HCT116 (cell line): ENCODE data around the gene PDSS1. TPM values are rescaled to one million over a fixed set of nuclear protein-coding genes. Genes with fewer than 3 reads are reported as not detected.

Experiments used
- ATAC-seq: fragments of 200-7000 bp; cut with Tn5 transposase; 2 replicates; pipeline ENCODE4 v1.9.1; 2020; ENCODE audit warnings: mild to moderate bottlenecking, moderate library complexity
- BruUV-seq: library from RNA; stranded (reverse); fragments of 400-500 nt; replicated peaks from 2 replicates; lab custom pipeline; 2021; lab: Mats Ljungman, UMichigan
- CTCF ChIA-PET: fragments of 300-600 bp; sonication (Branson Sonifier 250); formaldehyde crosslinking; loops from one replicate; lab custom pipeline; 2021; ENCODE audit warnings: antibody characterized with exemption; lab: Charles Lee
- POLR2A ChIA-PET: fragments of 300-600, 350-600 bp; sonication (Branson Sonifier 250); formaldehyde crosslinking; loops from one replicate; lab custom pipeline; 2021; ENCODE audit warnings: antibody characterized with exemption; lab: Charles Lee
- RAD21 ChIA-PET, 2 experiments: fragments of 300-600 bp; sonication (Branson Sonifier 250); formaldehyde crosslinking; loops; one replicate each; lab custom pipeline; 2023; ENCODE audit warnings: low total read pairs in 2 of 2; ENCODE audit not compliant: uncharacterized antibody in 2 of 2, unreplicated experiment in 2 of 2, low non-redundant PET in 1 of 2; lab: Charles Lee
- DNase-seq: peaks from one replicate; pipeline ENCODE4 v3.0.0-alpha.2; 2010; ENCODE audit warnings: low read depth, low spot score
- H2AFZ ChIP-seq: fragments of 200-600 bp; shearing (Covaris generic), sonication (generic); 2 replicates; pipeline ENCODE4 v1.6.1; 2017; ENCODE audit warnings: low read depth, mixed run types, mixed read lengths, antibody characterized with exemption, low read length; ENCODE audit not compliant: poor library complexity, severe bottlenecking
- H3K27ac ChIP-seq: 2 replicates; pipeline ENCODE4 v1.5.1; 2012; ENCODE audit warnings: low read depth, low read length
- H3K27me3 ChIP-seq: fragments of 200-600 bp; sonication (generic); 2 replicates; pipeline ENCODE4 v1.6.1; 2016; ENCODE audit warnings: mixed run types, low read length, mixed read lengths; ENCODE audit not compliant: insufficient read depth
- H3K36me3 ChIP-seq, 2 experiments: fragments of 200-500 bp in 1 of 2; fragments of 200-600 bp in 1 of 2; sonication (Bioruptor generic) in 1 of 2; sonication (generic) in 1 of 2; 2 replicates each; pipeline versions ENCODE4 v1.5.1 to v1.6.1; 2014 to 2016; ENCODE audit warnings: low read length in 2 of 2, inconsistent platforms in 1 of 2, mixed read lengths in 1 of 2, mixed run types in 1 of 2; ENCODE audit not compliant: insufficient read depth in 2 of 2, control insufficient read depth in 1 of 2
- H3K4me1 ChIP-seq, 2 experiments: fragments of 200-600 bp in 1 of 2; sonication (generic) in 1 of 2; 2 replicates each; pipeline versions ENCODE4 v1.5.1 to v1.6.1; 2012 to 2017; ENCODE audit warnings: low read length in 2 of 2, inconsistent platforms in 1 of 2, mild to moderate bottlenecking in 1 of 2, mixed read lengths in 1 of 2, mixed run types in 1 of 2, moderate library complexity in 1 of 2; ENCODE audit not compliant: insufficient read depth in 2 of 2, control insufficient read depth in 1 of 2
- H3K4me2 ChIP-seq: fragments of 200-600 bp; sonication (generic); 2 replicates; pipeline ENCODE4 v1.6.1; 2017; ENCODE audit warnings: mixed run types, low read length, mixed read lengths
- H3K4me3 ChIP-seq, 2 experiments: fragments of 200-600 bp in 1 of 2; sonication (generic) in 1 of 2; replicated peaks in 1 of 2; 2 replicates each; pipeline ENCODE4 v1.5.1; 2011 to 2016; ENCODE audit warnings: low read length in 2 of 2, control low read depth in 1 of 2, low read depth in 1 of 2, mild to moderate bottlenecking in 1 of 2, mixed read lengths in 1 of 2, mixed run types in 1 of 2
- H3K79me2 ChIP-seq: fragments of 200-600 bp; sonication (generic); 2 replicates; pipeline ENCODE4 v1.6.1; 2017; ENCODE audit warnings: mild to moderate bottlenecking, mixed run types, low read length, moderate library complexity, mixed read lengths; ENCODE audit not compliant: insufficient read depth
- H3K9ac ChIP-seq: fragments of 200-600 bp; sonication (generic); 2 replicates; pipeline ENCODE4 v1.6.1; 2016; ENCODE audit warnings: low read length, mixed read lengths
- H3K9me2 ChIP-seq: fragments of 200-600 bp; sonication (generic), shearing (Covaris generic); 2 replicates; pipeline ENCODE4 v1.6.1; 2017; ENCODE audit warnings: mixed run types, mild to moderate bottlenecking, moderate library complexity; ENCODE audit not compliant: insufficient read depth
- H3K9me3 ChIP-seq, 2 experiments: fragments of 200-500 bp in 1 of 2; fragments of 200-600 bp in 1 of 2; sonication (Bioruptor generic) in 1 of 2; sonication (generic) in 1 of 2; 2 replicates each; pipeline ENCODE4 v1.6.1; 2014 to 2017; ENCODE audit warnings: low read length in 2 of 2, mixed read lengths in 2 of 2, inconsistent platforms in 1 of 2, low read depth in 1 of 2, mild to moderate bottlenecking in 1 of 2, mixed run types in 1 of 2, moderate library complexity in 1 of 2; ENCODE audit not compliant: control insufficient read depth in 1 of 2, insufficient read depth in 1 of 2
- H4K20me1 ChIP-seq: fragments of 200-600 bp; sonication (generic), shearing (Covaris generic); 2 replicates; pipeline ENCODE4 v1.6.1; 2017; ENCODE audit warnings: mixed run types, mild to moderate bottlenecking, moderate library complexity; ENCODE audit not compliant: insufficient read depth
- CEBPB ChIP-seq: IDR thresholded peaks from 2 replicates; pipeline ENCODE4 v1.6.1; 2012; ENCODE audit warnings: low read depth
- EZH2phosphoT487 ChIP-seq: fragments of 200-600 bp; IDR thresholded peaks from 2 replicates; pipeline ENCODE4 v1.6.1; 2018; ENCODE audit warnings: antibody characterized with exemption, borderline replicate concordance
- JUND ChIP-seq: IDR thresholded peaks from 2 replicates; pipeline ENCODE4 v1.6.1; 2012
- POLR2AphosphoS5 ChIP-seq: IDR thresholded peaks from 2 replicates; pipeline ENCODE4 v1.6.1; 2011; ENCODE audit warnings: mild to moderate bottlenecking, low read depth, low read length, moderate library complexity
- SRF ChIP-seq: IDR thresholded peaks from 2 replicates; pipeline ENCODE4 v1.6.1; 2012; ENCODE audit warnings: low read depth
- ZFX ChIP-seq: fragments of 450-650 bp; IDR thresholded peaks from 2 replicates; pipeline ENCODE4 v1.6.1; 2017
- intact Hi-C: fragments of 100-400 bp; cut with micrococcal nuclease; formaldehyde crosslinking; loops from 2 replicates; pipeline ENCODE4 v1.10.0; 2022
- total RNA-seq: library from RNA; stranded (reverse); gene quantifications from one replicate; pipeline ENCODE4 v1.2.1, GENCODE V29; 2021; ENCODE audit not compliant: unreplicated experiment
- TF ChIP-seq, protein P1 (sequence below): IDR thresholded peaks from 2 replicates; pipeline ENCODE4 v1.6.1; 2011; ENCODE audit warnings: mild to moderate bottlenecking, low read length, moderate library complexity; ENCODE audit not compliant: insufficient replicate concordance; ENCODE audit errors: extremely low read depth

PDSS1 gene
- total RNA-seq, 1 experiment from 2014 or later = 23.5 TPM

DNA sequence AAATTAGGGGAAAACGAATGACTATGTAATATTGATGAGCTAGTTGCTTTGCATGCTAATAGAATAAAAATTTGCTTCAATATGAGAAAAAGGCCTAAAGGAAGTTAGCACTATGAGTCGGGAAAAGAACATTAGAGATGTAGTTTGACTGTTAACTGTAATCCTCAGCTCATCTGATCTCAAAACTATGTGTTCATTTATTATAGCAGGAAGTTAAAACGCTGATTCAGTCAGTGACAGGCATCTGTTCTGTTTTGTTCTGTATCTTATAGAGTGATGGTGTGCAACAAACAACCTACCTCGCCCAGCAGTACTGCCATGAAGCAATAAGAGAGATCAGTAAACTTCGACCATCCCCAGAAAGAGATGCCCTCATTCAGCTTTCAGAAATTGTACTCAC, 48.6 kb downstream of the PDSS1 start:
- ATAC-seq (no peak), DNase-seq (no peak)
- Histone ChIP-seq H4K20me1 (no peaks in the 10 kb centered on the region), H3K4me2 (no peak overlapping the region), H3K9ac (no peak overlapping the region), H3K4me3 (no peak overlapping the region), H2AFZ (no peak overlapping the region), H3K36me3 (peaks cover 24 to 37% of the 10 kb centered on the region in 2 experiments), H3K27ac (no peak overlapping the region), H3K79me2 (0 out of 2 replicates have a peak, but pooled peaks cover 4% of the 10 kb centered on the region), H3K9me3 (no peaks in the 10 kb centered on the region), H3K9me2 (no peaks in the 10 kb centered on the region), H3K4me1 (no peaks in the 10 kb centered on the region), H3K27me3 (no peaks in the 10 kb centered on the region)
- RAD21 ChIA-PET = no interaction called here
- no peak for TF ChIP-seq CEBPB
- TF ChIP-seq ZFX = no peak
- TF ChIP-seq EZH2phosphoT487 = no peak
- TF ChIP-seq, protein P1, sequence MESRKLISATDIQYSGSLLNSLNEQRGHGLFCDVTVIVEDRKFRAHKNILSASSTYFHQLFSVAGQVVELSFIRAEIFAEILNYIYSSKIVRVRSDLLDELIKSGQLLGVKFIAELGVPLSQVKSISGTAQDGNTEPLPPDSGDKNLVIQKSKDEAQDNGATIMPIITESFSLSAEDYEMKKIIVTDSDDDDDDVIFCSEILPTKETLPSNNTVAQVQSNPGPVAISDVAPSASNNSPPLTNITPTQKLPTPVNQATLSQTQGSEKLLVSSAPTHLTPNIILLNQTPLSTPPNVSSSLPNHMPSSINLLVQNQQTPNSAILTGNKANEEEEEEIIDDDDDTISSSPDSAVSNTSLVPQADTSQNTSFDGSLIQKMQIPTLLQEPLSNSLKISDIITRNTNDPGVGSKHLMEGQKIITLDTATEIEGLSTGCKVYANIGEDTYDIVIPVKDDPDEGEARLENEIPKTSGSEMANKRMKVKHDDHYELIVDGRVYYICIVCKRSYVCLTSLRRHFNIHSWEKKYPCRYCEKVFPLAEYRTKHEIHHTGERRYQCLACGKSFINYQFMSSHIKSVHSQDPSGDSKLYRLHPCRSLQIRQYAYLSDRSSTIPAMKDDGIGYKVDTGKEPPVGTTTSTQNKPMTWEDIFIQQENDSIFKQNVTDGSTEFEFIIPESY = no peak
- TF ChIP-seq POLR2AphosphoS5 = no peak
- no TSS peak for BruUV-seq
- intact Hi-C loops = no loop called here
- POLR2A ChIA-PET = no interaction called here
- CTCF ChIA-PET = interaction anchor here (1.1 kb wide), 1 partner anchor 20 kb away, joined by 7 read pairs; no protein-coding TSS in a partner anchor

DNA sequence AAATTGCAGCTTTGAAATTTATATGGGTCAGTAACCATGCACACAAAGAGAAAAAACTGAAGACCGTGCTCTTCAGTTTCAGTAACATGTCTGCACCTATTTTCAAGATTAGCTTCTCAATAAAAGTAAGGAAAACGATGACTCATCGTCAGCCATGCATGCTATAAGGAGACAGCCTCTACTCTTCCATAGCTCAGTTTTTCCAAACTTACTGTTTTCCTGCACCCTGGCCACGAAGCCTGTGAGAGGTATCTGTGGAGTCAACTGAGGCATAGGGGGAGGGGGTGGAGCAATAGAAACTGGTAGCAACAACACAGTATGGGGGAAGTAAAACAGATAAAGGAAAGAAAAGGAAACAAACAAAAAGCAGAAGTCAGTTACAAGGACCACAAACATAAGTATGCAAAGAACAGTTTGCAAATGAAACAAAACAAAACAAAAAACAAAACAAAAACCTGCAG, 58.0 kb downstream of the PDSS1 start:
- peak overlapping the region; percentile 34 for H3K4me2 ChIP-seq
- BruUV-seq = no TSS peak
- ChIA-PET CTCF (interaction anchor here (0.6 to 1.1 kb wide), 3 partner anchors 105 to 126 kb away, joined by 3 to 6 read pairs (median 4); partner anchors contain the start of gene ABI1), POLR2A (interaction anchor here (0.9 kb wide), 1 partner anchor 25 kb away, joined by 4 read pairs; no protein-coding TSS in a partner anchor), RAD21 (interaction anchor here in 1 of 2 experiments (0.9 kb wide), 1 partner anchor 127 kb away, joined by 4 read pairs; no protein-coding TSS in a partner anchor)
- H3K79me2 ChIP-seq = no peaks in the 10 kb centered on the region
- H4K20me1 ChIP-seq = no peaks in the 10 kb centered on the region
- no peaks in the 10 kb centered on the region for H3K27me3 ChIP-seq
- ATAC-seq (no peak), DNase-seq (peak; percentile 16)
- H2AFZ ChIP-seq = no peak overlapping the region
- peak; percentile 30; the same call in 1 of the 2 replicates for TF ChIP-seq JUND
- no peak for TF ChIP-seq SRF
- no peaks in the 10 kb centered on the region for H3K9me3 ChIP-seq
- peaks cover 7% of the 10 kb centered on the region in 2 experiments; a peak in 3 of 4 replicates for H3K4me1 ChIP-seq
- H3K27ac ChIP-seq = no peak overlapping the region
- H3K9me2 ChIP-seq = no peaks in the 10 kb centered on the region
- no peak overlapping the region for H3K4me3 ChIP-seq
- H3K9ac ChIP-seq = no peak overlapping the region
- H3K36me3 ChIP-seq = 0 out of 4 replicates have a peak, but pooled peaks cover 0 to 6% of the 10 kb centered on the region in 2 experiments
- intact Hi-C loops = no loop called here
